Activated T-helper 17 cell treated with anti-CD3 and anti-CD28 coated beads, Interleukin-2, amount 50 U/mL, for 72 hours (primary cell): Measurements from ENCODE around the gene VPS18. TPM values are rescaled to one million over a fixed set of nuclear protein-coding genes. Genes with fewer than 3 reads are reported as not detected.

Experiments
- ATAC-seq: fragments of 150-1000 bp; cut with Tn5 transposase; replicated peaks from 2 replicates; pipeline ENCODE4 v1.10.0; 2021; ENCODE audit warnings: mild to moderate bottlenecking, moderate library complexity
- H3K27ac Mint-ChIP-seq: one replicate; pipeline ENCODE4 v1.8.0; 2022; ENCODE audit warnings: mixed read lengths
- H3K27me3 Mint-ChIP-seq: one replicate; pipeline ENCODE4 v1.8.0; 2022; ENCODE audit warnings: mixed read lengths
- H3K36me3 Mint-ChIP-seq: one replicate; pipeline ENCODE4 v1.8.0; 2022; ENCODE audit warnings: low read depth, mild to moderate bottlenecking, mixed read lengths
- H3K4me1 Mint-ChIP-seq: one replicate; pipeline ENCODE4 v1.8.0; 2022; ENCODE audit warnings: mixed read lengths
- H3K4me3 Mint-ChIP-seq: one replicate; pipeline ENCODE4 v1.8.0; 2022; ENCODE audit warnings: mild to moderate bottlenecking, mixed read lengths
- H3K9me3 Mint-ChIP-seq: one replicate; pipeline ENCODE4 v1.8.0; 2022; ENCODE audit warnings: mixed read lengths
- total RNA-seq, 2 donors: library from RNA; stranded (reverse); gene quantifications; one replicate each; pipeline ENCODE4 v1.2.3, GENCODE V29; 2022

The VPS18 gene
- total RNA-seq, 2 donors from 2014 or later = 5.6 to 12.0 TPM

GRCh38 chr15:40904552-40905201 lies 10.4 kb downstream of the VPS18 start:
- no peaks in the 10 kb centered on the region for H3K4me1 Mint-ChIP-seq
- no peak overlapping the region for H3K27ac Mint-ChIP-seq
- H3K36me3 Mint-ChIP-seq = peaks cover 34% of the 10 kb centered on the region
- H3K4me3 Mint-ChIP-seq = no peak overlapping the region
- H3K27me3 Mint-ChIP-seq = no peaks in the 10 kb centered on the region
- no peak for ATAC-seq
- no peaks in the 10 kb centered on the region for H3K9me3 Mint-ChIP-seq

GRCh38 chr15:40906091-40906990 lies 12.1 kb downstream of the VPS18 start:
- Mint-ChIP-seq H3K27me3 (no peaks in the 10 kb centered on the region), H3K27ac (peak overlapping the region; percentile 77)

GRCh38 chr15:40906991-40907802 lies 12.9 kb downstream of the VPS18 start:
- H3K4me3 Mint-ChIP-seq = peak overlapping the region; percentile 77
- peak; percentile 50 for ATAC-seq
- H3K4me1 Mint-ChIP-seq = no peaks in the 10 kb centered on the region
- H3K36me3 Mint-ChIP-seq = peaks cover 15% of the 10 kb centered on the region
- H3K9me3 Mint-ChIP-seq = no peaks in the 10 kb centered on the region
- H3K27me3 Mint-ChIP-seq = no peaks in the 10 kb centered on the region
- H3K27ac Mint-ChIP-seq = peak overlapping the region; percentile 77

More at GRCh38 chr15:40906091-40906990, 12.1 kb downstream of the VPS18 start:
- peaks cover 18% of the 10 kb centered on the region for H3K36me3 Mint-ChIP-seq
- ATAC-seq = peak; percentile 87
- no peaks in the 10 kb centered on the region for H3K9me3 Mint-ChIP-seq
- H3K4me3 Mint-ChIP-seq = peak overlapping the region; percentile 77
- no peaks in the 10 kb centered on the region for H3K4me1 Mint-ChIP-seq

GRCh38 chr15:40908095-40908494 lies 13.8 kb downstream of the VPS18 start:
- ATAC-seq = no peak
- H3K4me1 Mint-ChIP-seq = no peaks in the 10 kb centered on the region
- no peaks in the 10 kb centered on the region for H3K9me3 Mint-ChIP-seq
- H3K36me3 Mint-ChIP-seq = peaks cover 10% of the 10 kb centered on the region
- H3K27ac Mint-ChIP-seq = no peak overlapping the region
- H3K4me3 Mint-ChIP-seq = peak overlapping the region; percentile 77
- no peaks in the 10 kb centered on the region for H3K27me3 Mint-ChIP-seq

DNA sequence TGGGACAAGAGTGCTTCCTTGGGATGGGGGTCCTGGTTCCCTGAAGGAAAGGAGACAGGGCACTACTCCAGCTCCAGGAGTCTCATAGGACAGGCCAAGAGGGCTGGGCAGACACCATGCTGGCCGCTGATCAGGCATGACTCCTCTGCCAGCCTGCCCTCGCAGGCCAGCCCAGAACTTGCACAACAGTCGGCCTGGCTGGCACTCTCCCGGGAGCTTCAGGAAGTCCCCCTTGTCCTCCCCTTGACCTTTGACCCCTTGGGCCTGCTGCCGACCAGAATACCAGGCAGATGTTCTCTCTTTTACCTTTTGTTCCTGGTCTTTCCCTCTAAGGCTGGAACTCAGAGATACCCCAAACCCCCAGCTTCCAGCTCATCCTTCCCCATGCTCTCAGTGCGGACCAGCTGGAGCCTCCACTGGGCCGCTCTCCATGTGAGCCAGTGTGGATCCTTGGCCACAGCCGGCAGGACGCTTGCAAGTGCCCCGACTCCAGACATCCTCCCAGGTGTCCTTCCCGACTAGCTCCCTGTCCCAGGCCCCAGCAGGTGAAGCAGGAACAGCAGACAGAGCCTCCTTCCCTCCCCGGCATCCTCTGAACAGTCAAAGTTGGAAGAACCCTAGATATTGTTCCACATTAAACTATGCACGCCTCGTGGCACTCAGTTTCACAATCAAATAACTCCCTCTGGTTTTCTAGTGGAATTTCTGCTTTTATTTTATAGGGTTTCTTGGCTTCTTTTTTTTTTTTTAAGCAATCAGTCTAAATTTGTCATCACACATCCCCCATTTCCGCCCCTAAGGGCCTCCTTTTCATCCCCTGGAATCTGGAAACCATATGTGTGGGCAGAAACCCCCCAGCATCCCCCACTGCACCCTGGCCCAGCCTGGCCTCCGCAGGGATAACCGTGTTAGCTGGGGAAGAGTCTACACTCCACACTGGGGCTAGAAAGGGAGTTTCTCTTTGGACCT lies 15.7 kb downstream of the VPS18 start:
- Mint-ChIP-seq H3K36me3 (no peaks in the 10 kb centered on the region), H3K4me1 (no peaks in the 10 kb centered on the region), H3K27ac (no peak overlapping the region), H3K9me3 (no peaks in the 10 kb centered on the region), H3K4me3 (no peak overlapping the region), H3K27me3 (no peaks in the 10 kb centered on the region)
- no peak for ATAC-seq

GRCh38 chr15:40911141-40911540 lies 16.9 kb downstream of the VPS18 start:
- H3K4me1 Mint-ChIP-seq = no peaks in the 10 kb centered on the region
- no peaks in the 10 kb centered on the region for H3K27me3 Mint-ChIP-seq
- no peak overlapping the region for H3K27ac Mint-ChIP-seq
- no peak overlapping the region for H3K4me3 Mint-ChIP-seq
- no peak for ATAC-seq
- H3K36me3 Mint-ChIP-seq = no peaks in the 10 kb centered on the region
- no peaks in the 10 kb centered on the region for H3K9me3 Mint-ChIP-seq

- Mint-ChIP-seq H3K27ac (no peak overlapping the region), H3K27me3 (no peaks in the 10 kb centered on the region), H3K4me3 (no peak overlapping the region), H3K36me3 (no peaks in the 10 kb centered on the region), H3K9me3 (no peaks in the 10 kb centered on the region), H3K4me1 (no peaks in the 10 kb centered on the region)
- ATAC-seq = no peak
Measured at GRCh38 chr15:40911693-40912092, 17.4 kb downstream of the VPS18 start.

GRCh38 chr15:40912478-40912877 lies 18.2 kb downstream of the VPS18 start:
- no peaks in the 10 kb centered on the region for H3K9me3 Mint-ChIP-seq
- no peaks in the 10 kb centered on the region for H3K27me3 Mint-ChIP-seq
- no peak for ATAC-seq
- H3K4me3 Mint-ChIP-seq = no peak overlapping the region
- H3K36me3 Mint-ChIP-seq = no peaks in the 10 kb centered on the region
- no peak overlapping the region for H3K27ac Mint-ChIP-seq
- H3K4me1 Mint-ChIP-seq = no peaks in the 10 kb centered on the region

GRCh38 chr15:40914013-40914412 lies 19.8 kb downstream of the VPS18 start:
- no peak for ATAC-seq

GRCh38 chr15:40914486-40914885 lies 20.2 kb downstream of the VPS18 start:
- ATAC-seq = no peak

More at GRCh38 chr15:40914013-40914412, 19.8 kb downstream of the VPS18 start:
- no peaks in the 10 kb centered on the region for H3K27me3 Mint-ChIP-seq
- H3K9me3 Mint-ChIP-seq = no peaks in the 10 kb centered on the region
- no peak overlapping the region for H3K27ac Mint-ChIP-seq
- no peaks in the 10 kb centered on the region for H3K4me1 Mint-ChIP-seq
- H3K36me3 Mint-ChIP-seq = no peaks in the 10 kb centered on the region
- no peak overlapping the region for H3K4me3 Mint-ChIP-seq

DNA sequence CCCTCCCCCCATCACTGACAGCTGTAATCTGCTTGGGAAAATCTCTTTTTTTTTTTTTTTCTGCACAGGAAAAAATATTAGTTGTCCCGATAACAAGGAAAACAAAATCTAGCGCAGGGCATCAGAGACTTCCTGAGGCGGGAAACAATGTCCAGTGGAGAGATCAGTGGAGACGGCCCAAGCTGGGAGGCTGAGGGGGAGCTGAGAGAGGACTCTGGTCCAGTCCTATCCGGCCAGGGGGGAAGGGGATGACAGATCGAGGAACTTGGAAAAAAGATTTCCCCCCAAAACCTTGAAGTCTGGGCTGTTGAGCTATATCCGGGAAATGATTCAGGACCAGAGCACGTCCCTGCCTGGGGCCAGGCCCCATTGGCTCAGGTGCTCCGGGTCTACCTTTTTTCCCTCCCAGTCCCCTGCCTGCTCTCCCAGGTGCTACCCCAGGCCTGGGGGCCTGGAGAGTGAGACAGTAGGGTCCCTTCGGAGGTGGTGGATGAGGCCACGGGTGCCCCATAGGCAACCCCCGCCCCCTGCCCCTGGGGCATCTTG lies 20.9 kb downstream of the VPS18 start:
- Mint-ChIP-seq H3K9me3 (no peaks in the 10 kb centered on the region), H3K4me1 (no peaks in the 10 kb centered on the region), H3K36me3 (no peaks in the 10 kb centered on the region), H3K27me3 (no peaks in the 10 kb centered on the region), H3K4me3 (no peak overlapping the region), H3K27ac (no peak overlapping the region)
- ATAC-seq = no peak

More at GRCh38 chr15:40914486-40914885, 20.2 kb downstream of the VPS18 start:
- Mint-ChIP-seq H3K27me3 (no peaks in the 10 kb centered on the region), H3K9me3 (no peaks in the 10 kb centered on the region), H3K4me3 (no peak overlapping the region), H3K36me3 (no peaks in the 10 kb centered on the region), H3K27ac (no peak overlapping the region), H3K4me1 (no peaks in the 10 kb centered on the region)

- Mint-ChIP-seq H3K36me3 (no peaks in the 10 kb centered on the region), H3K9me3 (no peaks in the 10 kb centered on the region), H3K27me3 (no peaks in the 10 kb centered on the region), H3K27ac (no peak overlapping the region), H3K4me1 (no peaks in the 10 kb centered on the region), H3K4me3 (no peak overlapping the region)
- ATAC-seq = no peak
Measured at GRCh38 chr15:40915679-40916078, 21.4 kb downstream of the VPS18 start.

DNA sequence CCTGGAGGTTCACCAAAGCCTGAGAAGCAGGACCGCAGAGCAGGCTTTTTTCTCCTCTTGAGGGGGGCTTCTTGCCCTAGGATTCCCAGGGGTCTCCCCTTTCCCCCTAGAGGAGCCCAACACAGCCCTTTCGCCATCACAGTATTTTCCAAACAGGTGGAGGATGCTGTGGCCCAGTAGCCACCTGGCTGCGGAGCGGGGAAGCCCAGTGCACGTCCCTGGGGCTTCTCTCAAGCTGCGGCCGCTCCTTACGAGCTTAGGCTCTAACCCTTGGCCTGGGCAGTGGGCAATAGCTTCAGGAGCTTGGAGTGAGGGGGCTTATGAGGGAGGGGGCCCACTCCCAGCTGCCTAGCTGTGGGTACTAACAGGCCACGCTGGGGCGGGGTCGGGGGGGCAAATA lies 23.3 kb downstream of the VPS18 start:
- Mint-ChIP-seq H3K36me3 (no peaks in the 10 kb centered on the region), H3K4me1 (no peaks in the 10 kb centered on the region), H3K4me3 (no peak overlapping the region), H3K27ac (no peak overlapping the region), H3K27me3 (no peaks in the 10 kb centered on the region), H3K9me3 (no peaks in the 10 kb centered on the region)
- ATAC-seq = no peak
